Right renal pelvis (tissue), 4 donors: Measurements from ENCODE around the gene KCNK5. TPM values are rescaled to one million over a fixed set of nuclear protein-coding genes. Genes with fewer than 3 reads are reported as not detected.

Source experiments
- DNase-seq, 4 donors: peaks; one replicate each; pipeline ENCODE4 v3.0.0-alpha.2; 2013; ENCODE audit warnings: low read depth in 4 of 4, low spot score in 3 of 4, missing footprints in 1 of 4
- polyA plus RNA-seq, 4 donors: library from polyadenylated mRNA; unstranded; fragments of 120-200 nt; gene quantifications; one replicate each; pipeline ENCODE4 v1.2.1, GENCODE V29; 2013; ENCODE audit not compliant: insufficient read length in 4 of 4

The KCNK5 gene
- polyA plus RNA-seq, 4 donors: 10.5 to 14.9 (median 11.1) TPM

- no peak for DNase-seq
Measured at GRCh38 chr6:39144481-39145173, 84.6 kb downstream of the KCNK5 start.

- DNase-seq: no peak
Measured at GRCh38 chr6:39143238-39143930, 85.9 kb downstream of the KCNK5 start.

GRCh38 chr6:39140556-39141167 lies 88.6 kb downstream of the KCNK5 start:
- no peak for DNase-seq

Other genes with a start within 250 kb of the KCNK5 start
- under 1 TPM; 0.62 to 0.92 (median 0.64) TPM for gene GLP1R, start 180.7 kb downstream of the KCNK5 start, polyA plus RNA-seq
- 10 to 100 TPM; 20.4 to 25.3 (median 21.2) TPM for gene SAYSD1, start 114.3 kb downstream of the KCNK5 start, polyA plus RNA-seq
- under 1 TPM in 3 of 4 donors, not detected in 1; 0.04 to 0.20 (median 0.17) TPM for gene KCNK17, start 84.9 kb upstream of the KCNK5 start, polyA plus RNA-seq
- not detected for gene KCNK16, start 93.2 kb upstream of the KCNK5 start, polyA plus RNA-seq